ENCODE data around the gene MARCHF3.
"Not testable (repeated sequence)": the region's sequence is repeated elsewhere in the genome, so short reads cannot be mapped to it uniquely, and the experiment has no call there.

The MARCHF3 gene

DNA sequence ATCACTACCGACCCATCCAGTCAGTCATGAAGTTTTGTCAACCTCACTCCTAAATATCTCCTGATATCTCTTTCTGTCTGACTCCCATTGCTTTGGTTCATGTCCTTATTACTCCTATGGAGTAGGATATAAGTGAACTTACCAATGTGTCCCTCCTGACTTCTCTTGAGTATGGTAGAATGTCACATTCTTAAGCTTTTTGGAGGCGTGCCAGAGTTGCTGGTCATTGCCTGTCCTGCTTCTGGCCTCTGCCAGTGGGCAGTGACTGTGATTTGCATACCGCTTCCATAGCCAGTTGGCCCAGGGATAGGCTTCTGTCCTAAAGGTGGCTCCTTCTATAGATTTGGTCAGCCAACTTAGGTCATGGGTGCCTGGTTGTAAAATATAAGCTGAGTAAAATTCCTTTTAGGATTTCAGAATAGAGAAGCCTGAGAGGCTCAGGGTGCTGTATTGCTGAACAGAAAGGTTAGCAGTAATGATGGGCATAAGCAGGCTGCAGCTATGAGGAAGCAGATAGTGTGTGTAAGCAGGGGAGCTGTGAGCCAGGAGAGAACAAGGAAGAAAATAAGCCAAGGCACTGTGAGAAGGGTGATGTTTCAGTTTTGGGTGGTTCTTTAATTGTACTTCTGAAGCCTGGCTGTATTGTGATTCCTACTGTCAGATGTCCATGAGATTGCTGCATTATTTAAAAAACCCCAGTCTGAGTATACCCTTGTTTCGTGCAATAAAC is 16.1 kb upstream of the MARCHF3 start:
- no peak for DNase-seq

DNA sequence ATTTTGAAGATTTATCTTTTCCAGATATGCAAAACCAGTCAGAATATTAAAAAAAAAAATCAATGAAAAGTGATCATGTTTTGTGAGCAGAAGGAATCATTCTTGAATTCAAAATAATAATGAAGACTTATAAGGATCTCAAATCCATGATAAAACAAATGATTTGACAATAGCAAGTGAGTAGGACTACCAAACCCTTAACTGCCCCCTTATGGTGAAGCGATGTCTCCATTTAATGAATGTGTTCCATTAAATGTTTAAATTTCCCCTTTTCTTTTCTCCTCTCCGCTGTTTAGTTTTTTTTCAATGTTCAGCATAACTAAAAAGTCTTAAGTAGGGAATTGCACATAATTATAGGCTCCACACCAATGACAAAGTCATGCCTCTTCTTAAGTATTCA is 12.2 kb upstream of the MARCHF3 start:
- DNase-seq = no peak

GRCh38 chr5:127041571-127041970 is 11.2 kb upstream of the MARCHF3 start:
- DNase-seq = no peak

DNA sequence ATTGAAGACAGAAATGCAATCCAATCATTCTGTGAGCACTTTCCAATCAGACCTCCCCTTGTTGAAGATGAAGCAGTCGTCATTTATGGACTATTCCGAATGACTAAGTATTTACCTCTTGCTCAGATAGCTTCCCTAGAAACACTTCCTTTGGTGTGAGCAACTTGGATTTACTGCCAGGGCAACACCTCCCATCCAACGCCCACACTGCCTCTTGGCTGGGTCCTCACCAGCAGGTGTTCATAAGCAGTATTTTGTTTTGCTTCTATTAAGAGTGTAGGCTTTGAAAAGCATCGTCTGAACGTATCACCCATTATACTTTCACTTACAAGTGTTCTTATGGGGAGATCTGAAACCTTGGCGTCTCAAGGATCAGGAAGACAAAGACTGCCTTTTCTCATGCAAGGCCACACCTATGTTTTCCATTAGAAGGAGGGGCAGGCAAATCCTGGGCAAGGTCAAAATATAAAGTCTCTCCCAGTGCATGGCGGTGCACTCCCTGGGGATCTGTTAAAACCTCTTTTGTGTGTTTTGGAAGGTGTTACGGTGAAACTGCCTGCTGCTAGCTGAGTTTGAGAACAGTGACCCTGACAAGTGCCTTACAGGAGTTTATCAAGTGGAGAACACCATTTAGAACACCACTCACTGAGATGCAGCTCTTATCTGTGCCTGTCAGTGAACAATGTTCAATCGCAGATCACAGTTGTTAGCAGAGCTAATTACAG is 10.6 kb upstream of the MARCHF3 start:
- DNase-seq = no peak

DNA sequence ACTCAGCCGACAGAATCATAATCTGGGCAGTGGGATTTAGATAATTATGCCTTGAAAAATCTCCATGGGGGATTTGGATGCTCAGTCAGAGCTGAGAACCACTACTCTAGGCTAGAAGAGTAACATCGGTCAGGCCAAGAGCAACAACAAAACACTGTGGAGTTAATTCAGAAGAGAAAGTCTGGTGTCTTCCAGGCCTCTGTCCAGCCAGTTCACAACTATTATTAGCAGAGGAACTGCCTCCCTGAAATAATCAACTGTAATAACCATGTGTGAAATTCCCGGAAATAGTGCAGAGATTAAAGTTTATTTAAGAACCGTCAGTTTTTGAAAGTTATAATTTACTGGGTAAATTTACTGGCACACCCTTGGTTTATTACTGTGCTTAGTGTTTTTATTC is 8.2 kb upstream of the MARCHF3 start:
- no peak for DNase-seq

GRCh38 chr5:127031863-127032232 is 1.5 kb upstream of the MARCHF3 start:
- no peak for DNase-seq

- no peak for DNase-seq
Observed at GRCh38 chr5:127031147-127031862, 947 bp upstream of the MARCHF3 start.

DNA sequence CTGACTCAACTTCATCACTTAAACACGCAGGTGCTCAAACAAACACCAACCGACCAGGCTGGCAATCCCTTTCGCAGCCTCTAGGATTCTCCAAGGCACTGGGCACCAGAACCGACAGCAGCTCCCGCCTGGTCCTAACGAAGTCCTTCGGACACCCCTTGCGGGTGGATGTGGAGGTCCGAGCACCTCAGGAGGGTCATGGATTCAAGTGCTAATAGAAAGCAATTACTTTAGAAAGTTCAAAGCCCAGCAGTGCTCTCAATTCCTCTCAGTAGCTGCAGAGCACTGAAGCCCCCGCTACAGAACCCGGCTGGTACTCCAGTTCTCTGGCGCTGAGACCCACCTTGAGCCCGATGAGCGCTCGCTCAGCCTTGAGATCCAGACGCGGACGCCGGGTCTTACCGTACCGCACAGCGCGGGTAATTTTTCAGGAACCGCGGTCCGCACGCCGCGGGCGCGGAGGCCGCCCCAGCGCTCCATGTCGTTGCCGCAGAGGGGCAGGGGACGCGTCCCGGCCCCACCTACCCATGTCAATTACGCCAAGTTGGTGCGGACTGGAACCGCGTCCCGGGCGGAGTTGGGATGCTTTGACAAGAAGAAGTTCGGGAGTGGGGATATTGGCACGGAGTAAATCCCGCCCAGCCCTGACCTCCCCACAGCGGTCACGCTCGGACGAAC is 638 bp downstream of the MARCHF3 start:
- DNase-seq = no peak

DNA sequence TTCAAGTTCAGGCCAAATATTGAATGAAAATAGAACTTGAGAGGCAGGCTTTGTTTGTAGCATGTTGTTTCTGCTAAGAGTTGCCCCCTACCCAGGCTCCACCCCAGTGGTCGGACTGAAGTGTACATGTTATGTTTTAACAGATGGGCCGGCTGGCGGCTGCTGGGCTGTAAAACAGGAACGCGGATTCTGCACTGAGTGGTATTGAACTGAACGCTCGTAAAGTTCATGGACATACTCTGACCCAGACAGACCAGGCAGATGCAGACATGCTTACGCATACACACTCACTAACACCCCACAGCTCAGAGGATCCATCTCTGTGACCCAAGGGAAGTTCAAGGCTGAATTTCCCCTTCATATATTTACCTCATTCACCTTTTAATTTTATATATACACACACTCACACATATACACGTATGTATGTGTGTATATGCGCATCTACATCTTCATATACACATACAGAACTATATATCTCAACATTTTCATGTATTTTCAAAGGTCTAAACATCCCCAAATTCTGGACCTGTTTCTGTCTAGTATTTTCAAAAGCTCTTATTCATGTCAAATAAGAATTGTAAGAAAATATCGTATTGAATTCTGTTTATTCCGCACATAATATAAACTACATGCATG is 1.4 kb downstream of the MARCHF3 start:
- peak; percentile 14 for DNase-seq

DNA sequence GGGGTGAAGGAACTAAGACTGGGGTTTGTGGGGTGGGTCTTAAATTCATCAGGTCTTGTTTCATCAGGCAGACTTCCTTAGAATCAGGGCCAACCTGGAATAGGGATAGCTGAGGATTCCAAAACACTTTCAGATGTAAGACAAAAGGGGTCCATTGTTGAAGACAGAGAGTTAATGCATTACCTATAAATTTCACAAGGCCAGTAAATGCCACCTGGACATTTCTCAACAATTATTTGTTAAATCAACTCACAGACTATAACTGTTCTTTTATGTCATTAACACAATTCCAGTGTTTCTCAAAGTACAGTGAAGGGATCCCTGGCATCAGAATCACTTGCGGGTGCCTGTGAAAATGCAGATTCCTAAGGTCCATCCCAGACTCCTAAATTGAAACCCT is 2.8 kb downstream of the MARCHF3 start:
- DNase-seq = no peak

- no peak for DNase-seq
Observed at GRCh38 chr5:127026166-127026565, 4.2 kb downstream of the MARCHF3 start.

DNA sequence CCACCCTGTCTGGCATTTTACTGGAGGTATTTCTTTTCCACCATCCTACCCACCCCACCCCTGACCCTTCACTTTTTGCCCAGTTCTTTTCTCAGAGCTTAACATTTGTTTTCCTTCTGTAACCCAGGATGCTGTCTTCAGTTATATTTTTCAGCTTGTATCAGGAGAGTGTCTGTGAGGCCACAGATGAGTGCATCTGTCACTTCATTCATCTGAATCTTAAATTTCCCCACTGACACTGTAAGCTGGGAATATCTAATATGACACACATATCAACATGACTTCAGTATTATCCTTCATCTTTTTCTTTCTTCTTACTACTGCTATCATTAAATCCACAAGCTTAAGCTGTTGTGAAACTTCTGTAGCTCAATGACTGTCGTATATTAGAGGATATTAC is 4.9 kb downstream of the MARCHF3 start:
- no peak for DNase-seq

DNA sequence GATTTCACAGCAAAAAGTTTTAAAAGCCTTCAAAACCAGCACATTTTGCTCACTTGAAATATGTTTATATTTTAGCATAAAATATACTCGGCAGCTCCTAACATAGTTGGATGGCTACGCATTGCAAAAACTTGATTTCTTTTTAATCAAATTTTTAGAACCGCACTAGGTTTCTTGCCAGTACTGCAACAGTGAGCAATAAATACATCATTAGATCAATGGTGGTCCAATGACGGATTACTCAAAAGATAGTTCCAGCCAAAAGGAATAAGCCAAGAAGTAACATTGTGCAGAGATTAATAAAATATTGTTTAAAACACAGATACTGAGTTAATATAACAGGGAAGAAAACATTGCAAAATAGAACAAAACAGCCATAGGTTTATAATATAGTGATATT is 5.5 kb downstream of the MARCHF3 start:
- no peak for DNase-seq

DNA sequence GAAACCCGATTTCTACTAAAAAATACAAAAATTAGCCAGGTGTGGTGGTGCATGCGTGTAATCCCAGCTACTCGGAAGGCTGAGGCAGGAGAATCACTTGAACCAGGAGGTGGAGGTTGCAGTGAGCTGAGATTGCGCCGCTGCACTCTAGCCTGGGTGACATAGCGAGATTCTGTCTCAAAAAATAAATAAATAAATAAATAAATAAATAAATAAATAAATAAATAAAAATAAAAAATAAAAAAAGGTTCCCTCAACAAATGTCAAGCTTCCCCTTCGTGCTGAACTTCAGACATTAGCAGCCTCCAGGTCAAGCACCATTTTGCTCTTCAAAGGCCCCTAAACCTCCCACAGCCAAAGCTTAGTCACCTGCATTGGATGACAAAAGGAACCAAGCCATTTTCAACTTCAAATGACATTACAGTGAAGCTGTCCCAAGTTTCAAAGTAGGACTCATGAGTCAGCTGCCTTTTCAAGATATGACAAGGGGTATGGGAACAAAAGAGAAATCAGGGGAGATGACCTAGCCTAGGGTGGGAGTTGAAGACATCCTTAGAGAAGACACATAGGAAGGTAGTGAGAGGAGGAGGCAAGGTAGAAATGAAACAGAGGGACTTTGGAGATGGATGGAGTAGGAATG is 6.7 kb downstream of the MARCHF3 start:
- not testable (repeated sequence) for DNase-seq

GRCh38 chr5:127022846-127023245 is 7.5 kb downstream of the MARCHF3 start:
- DNase-seq = no peak

DNA sequence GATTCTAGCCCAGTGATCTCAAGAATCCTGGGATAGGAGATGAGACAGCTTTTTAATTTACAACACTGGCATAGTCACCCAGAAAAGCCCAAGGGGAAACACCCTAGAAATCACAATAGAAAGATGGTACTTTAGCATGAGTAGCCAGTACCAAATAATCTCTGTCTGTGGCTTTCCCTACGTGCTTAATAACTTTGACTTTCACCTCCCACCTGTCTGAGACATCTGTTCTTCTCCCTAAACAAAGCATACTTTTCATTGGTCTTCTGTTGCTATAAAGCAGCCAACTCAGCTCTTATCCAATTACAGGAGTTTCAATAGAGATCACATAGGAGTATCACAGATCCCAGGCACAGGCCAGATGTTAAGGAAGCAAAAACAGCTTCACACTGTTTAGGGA is 10.4 kb downstream of the MARCHF3 start:
- no peak for DNase-seq

DNA sequence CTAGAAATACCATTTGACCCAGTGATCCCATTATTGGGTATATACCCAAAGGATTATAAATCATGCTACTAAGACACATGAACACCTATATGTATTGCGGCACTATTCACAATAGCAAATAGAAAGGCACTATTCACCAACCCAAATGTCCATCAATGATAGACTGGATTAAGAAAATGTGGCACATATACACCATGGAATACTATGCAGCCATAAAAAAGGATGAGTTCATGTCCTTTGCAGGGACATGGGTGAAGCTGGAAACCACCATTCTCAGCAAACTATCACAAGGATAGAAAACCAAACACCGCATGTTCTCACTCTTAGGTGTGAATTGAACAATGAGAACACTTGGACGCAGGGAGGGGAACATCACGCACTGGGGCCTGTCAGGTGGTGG is 13.6 kb downstream of the MARCHF3 start:
- DNase-seq = not testable (repeated sequence)

DNA sequence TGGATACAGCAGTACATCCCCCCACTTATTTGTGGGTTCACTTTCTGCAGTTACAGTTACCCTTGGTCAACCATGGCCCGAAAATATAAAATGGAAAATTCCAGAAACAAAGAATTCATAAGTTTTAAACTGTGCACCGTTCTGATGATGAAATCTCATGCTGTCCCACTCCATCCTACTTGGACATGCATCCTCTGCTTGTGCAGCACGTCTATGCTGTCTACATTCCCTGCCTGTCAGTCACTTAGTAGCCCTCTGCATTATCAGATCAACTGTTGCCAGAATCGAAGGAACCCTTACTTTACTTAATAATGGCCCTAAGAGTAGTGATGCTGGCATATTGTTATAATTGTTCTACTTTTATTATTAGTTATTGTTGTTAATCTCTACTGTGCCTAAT is 14.6 kb downstream of the MARCHF3 start:
- no peak for DNase-seq

- no peak for DNase-seq
Observed at GRCh38 chr5:127014573-127014972, 15.8 kb downstream of the MARCHF3 start.

DNA sequence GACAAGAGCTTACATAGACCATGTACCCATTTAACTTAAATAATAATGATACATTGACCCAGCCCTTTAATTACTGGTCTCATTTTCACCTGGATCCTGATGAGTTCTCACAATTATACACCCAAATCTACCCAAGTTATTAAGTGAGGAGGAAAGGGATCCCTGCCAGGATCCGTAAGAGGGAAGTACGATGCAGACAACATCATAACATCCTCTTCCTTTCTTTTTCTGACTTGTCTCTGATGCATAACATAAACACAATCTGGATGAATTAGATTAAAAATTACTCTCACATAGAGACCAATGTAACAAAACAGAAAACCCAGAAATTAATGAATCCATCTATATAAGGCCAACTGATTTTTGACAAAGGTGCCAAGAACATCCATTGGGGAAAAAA is 17.0 kb downstream of the MARCHF3 start:
- DNase-seq = no peak

DNA sequence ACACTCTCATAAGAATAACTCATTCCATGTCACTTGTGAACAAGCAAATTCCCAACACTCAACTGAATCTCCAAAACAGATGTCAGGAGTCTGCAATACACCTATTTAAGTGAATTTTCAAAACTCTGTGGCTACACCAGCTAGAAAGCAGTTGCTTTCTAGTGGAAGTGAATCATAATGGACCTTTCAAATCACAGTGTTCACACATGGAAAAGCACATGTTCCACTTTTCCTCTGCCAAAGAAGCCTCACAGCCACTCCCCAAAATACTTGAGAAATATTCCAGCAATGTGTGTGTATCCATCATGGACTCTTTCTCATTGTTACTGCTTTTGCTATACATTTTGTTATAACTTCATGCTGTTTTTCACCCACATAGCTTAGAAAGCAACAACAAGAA is 17.4 kb downstream of the MARCHF3 start:
- DNase-seq = no peak

DNA sequence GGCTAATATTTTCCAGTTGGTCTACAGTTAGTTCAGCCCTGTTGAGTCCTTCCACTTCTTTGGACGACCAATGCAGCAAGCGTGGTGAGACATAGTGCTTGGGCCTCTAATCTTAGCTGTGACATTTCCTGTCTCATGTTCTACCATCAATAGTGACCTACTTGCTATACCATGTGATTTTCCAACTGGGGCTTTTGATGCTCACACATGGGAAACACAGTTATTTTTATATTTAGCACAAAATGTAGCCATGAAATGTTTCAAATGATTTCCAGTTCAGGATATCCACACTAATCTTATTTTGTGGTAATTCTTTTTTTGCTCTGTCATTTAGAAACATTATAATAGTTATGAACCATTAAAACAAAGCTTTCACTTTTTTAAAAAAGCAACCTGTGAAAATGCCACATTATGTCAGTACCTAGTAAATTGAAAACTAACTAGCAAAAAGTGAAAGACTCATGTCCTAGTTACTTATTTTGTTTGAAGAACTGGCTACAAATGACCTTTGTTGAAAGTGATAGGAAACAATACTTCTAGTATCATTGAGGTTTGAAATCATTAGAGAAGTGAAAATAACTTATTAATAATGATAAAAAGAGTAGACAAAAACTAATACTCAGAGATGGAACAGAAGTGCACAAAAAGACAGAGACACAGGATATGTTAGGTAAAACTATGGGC is 18.3 kb downstream of the MARCHF3 start:
- no peak for DNase-seq

All from NCI-H1694 (cell line).